Prostate gland (tissue), 2 donors: ENCODE measurements around the gene ARSG.
A peak's percentile ranks its signal among the peaks of the same experiment; 100 is the strongest.

Experiments used
- POLR2A ChIP-seq: fragments of 450-650 bp; IDR thresholded peaks from one replicate; pipeline ENCODE4 v1.6.1; 2016; ENCODE audit warnings: antibody characterized with exemption, mild to moderate bottlenecking
- POLR2AphosphoS5 ChIP-seq: sonication (generic); formaldehyde crosslinking; IDR thresholded peaks from one replicate; pipeline ENCODE4 v1.6.1; 2017; ENCODE audit warnings: antibody characterized with exemption
- TF ChIP-seq, protein P1 (sequence below), 4 experiments: fragments of 200-600 bp in 2 of 4; fragments of 450-650 bp in 2 of 4; sonication (generic) in 2 of 4; IDR thresholded peaks; 1 replicate in 3 of 4; 2 replicates in 1 of 4; pipeline ENCODE4 v1.5.1; 2016 to 2019; ENCODE audit warnings: antibody characterized with exemption in 4 of 4, mild to moderate bottlenecking in 2 of 4, moderate library complexity in 2 of 4

GRCh38 chr17:68435876-68436842 is 144.9 kb downstream of the ARSG start:
- TF ChIP-seq, protein P1, sequence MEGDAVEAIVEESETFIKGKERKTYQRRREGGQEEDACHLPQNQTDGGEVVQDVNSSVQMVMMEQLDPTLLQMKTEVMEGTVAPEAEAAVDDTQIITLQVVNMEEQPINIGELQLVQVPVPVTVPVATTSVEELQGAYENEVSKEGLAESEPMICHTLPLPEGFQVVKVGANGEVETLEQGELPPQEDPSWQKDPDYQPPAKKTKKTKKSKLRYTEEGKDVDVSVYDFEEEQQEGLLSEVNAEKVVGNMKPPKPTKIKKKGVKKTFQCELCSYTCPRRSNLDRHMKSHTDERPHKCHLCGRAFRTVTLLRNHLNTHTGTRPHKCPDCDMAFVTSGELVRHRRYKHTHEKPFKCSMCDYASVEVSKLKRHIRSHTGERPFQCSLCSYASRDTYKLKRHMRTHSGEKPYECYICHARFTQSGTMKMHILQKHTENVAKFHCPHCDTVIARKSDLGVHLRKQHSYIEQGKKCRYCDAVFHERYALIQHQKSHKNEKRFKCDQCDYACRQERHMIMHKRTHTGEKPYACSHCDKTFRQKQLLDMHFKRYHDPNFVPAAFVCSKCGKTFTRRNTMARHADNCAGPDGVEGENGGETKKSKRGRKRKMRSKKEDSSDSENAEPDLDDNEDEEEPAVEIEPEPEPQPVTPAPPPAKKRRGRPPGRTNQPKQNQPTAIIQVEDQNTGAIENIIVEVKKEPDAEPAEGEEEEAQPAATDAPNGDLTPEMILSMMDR (IDR thresholded peaks at IDR 0.05): peak; percentile 75 to 90 (median 82)
- TF ChIP-seq POLR2A: no peak
- TF ChIP-seq POLR2AphosphoS5: peak; percentile 49
